Measurements from ENCODE around the gene MTERF2. TPM values are rescaled to one million over a fixed set of nuclear protein-coding genes. Genes with fewer than 3 reads are reported as not detected.
A peak's percentile ranks its signal among the peaks of the same experiment; 100 is the strongest.

The MTERF2 gene
- polyA plus RNA-seq, 4 donors: 4.9 to 20.8 (median 13.5) TPM

- Histone ChIP-seq H3K36me3 (ENCODE audit: control insufficient read depth in 3 of 3, insufficient read depth in 2 of 3, low read depth in 1 of 3, low read length in 3 of 3) (peaks cover 0 to 11% (median 0%) of the 10 kb centered on the region in 3 donors), H3K4me1 (ENCODE audit: control insufficient read depth in 3 of 3, insufficient read depth in 2 of 3, low read depth in 1 of 3, low read length in 2 of 3) (peaks cover 6 to 9% (median 8%) of the 10 kb centered on the region in 3 donors), H3K27me3 (ENCODE audit: control insufficient read depth in 3 of 3, insufficient read depth in 3 of 3, low read length in 3 of 3) (no peaks in the 10 kb centered on the region), H3K4me3 (ENCODE audit: low read depth in 1 of 3, low read length in 3 of 3) (no peak overlapping the region), H3K9me3 (ENCODE audit: control insufficient read depth in 2 of 2, insufficient read depth in 1 of 2, low read depth in 1 of 2, low read length in 1 of 2) (no peaks in the 10 kb centered on the region), H3K27ac (ENCODE audit: low read depth in 1 of 3, low read length in 2 of 3) (no peak overlapping the region)
- WGBS, 3 donors: 85 to 90% (median 88%) methylated on average over 6 of the region's 6 CpGs
- FAIRE-seq: no peak
- no peak for DNase-seq
Measured at GRCh38 chr12:106984588-106985137, 2.3 kb downstream of the MTERF2 start.

GRCh38 chr12:106982229-106982628 is 4.7 kb downstream of the MTERF2 start:
- H3K4me3 ChIP-seq (ENCODE audit: low read depth in 1 of 3, low read length in 3 of 3): no peak overlapping the region
- DNase-seq (no peak), FAIRE-seq (no peak)
- H3K27me3 ChIP-seq (ENCODE audit: control insufficient read depth in 3 of 3, insufficient read depth in 3 of 3, low read length in 3 of 3): no peaks in the 10 kb centered on the region
- no peak overlapping the region for H3K27ac ChIP-seq (ENCODE audit: low read depth in 1 of 3, low read length in 2 of 3)
- H3K36me3 ChIP-seq (ENCODE audit: control insufficient read depth in 3 of 3, insufficient read depth in 2 of 3, low read depth in 1 of 3, low read length in 3 of 3): peaks cover 0 to 11% (median 0%) of the 10 kb centered on the region in 3 donors
- WGBS, 3 donors: 85 to 90% (median 86%) methylated on average over 1 of the region's 1 CpG
- H3K4me1 ChIP-seq (ENCODE audit: control insufficient read depth in 3 of 3, insufficient read depth in 2 of 3, low read depth in 1 of 3, low read length in 2 of 3): peaks cover 0 to 9% (median 8%) of the 10 kb centered on the region in 3 donors
- H3K9me3 ChIP-seq (ENCODE audit: control insufficient read depth in 2 of 2, insufficient read depth in 1 of 2, low read depth in 1 of 2, low read length in 1 of 2): no peaks in the 10 kb centered on the region

- no peaks in the 10 kb centered on the region for H3K9me3 ChIP-seq (ENCODE audit: control insufficient read depth in 2 of 2, insufficient read depth in 1 of 2, low read depth in 1 of 2, low read length in 1 of 2)
- peaks cover 0 to 11% (median 0%) of the 10 kb centered on the region in 3 donors for H3K36me3 ChIP-seq (ENCODE audit: control insufficient read depth in 3 of 3, insufficient read depth in 2 of 3, low read depth in 1 of 3, low read length in 3 of 3)
- WGBS, 3 donors: 81 to 94% (median 94%) methylated on average over 3 of the region's 3 CpGs
- H3K27me3 ChIP-seq (ENCODE audit: control insufficient read depth in 3 of 3, insufficient read depth in 3 of 3, low read length in 3 of 3): no peaks in the 10 kb centered on the region
- H3K4me1 ChIP-seq (ENCODE audit: control insufficient read depth in 3 of 3, insufficient read depth in 2 of 3, low read depth in 1 of 3, low read length in 2 of 3): peaks cover 0 to 10% (median 8%) of the 10 kb centered on the region in 3 donors
- FAIRE-seq: no peak
- DNase-seq: no peak
- H3K27ac ChIP-seq (ENCODE audit: low read depth in 1 of 3, low read length in 2 of 3): no peak overlapping the region
- no peak overlapping the region for H3K4me3 ChIP-seq (ENCODE audit: low read depth in 1 of 3, low read length in 3 of 3)
Measured at GRCh38 chr12:106981788-106982187, 5.2 kb downstream of the MTERF2 start.

DNA sequence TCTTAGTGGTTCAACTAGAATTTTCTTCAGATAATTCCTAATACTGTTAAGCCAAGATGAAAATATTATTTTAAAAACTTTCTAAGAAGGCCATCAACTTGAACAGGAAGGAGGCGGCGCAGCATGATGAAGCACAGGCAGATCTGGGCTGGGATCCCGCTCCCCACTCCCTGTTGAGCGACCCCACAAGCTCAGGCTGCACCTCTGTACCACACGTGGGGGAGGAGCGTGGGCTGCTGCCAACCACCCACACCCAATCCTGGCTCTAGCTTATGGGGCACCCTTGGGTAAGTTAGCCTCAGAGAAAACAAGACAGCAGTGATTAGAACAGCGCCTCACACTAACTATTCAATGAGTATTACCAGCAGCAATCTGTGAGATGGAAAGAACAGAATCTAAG is 6.0 kb downstream of the MTERF2 start:
- FAIRE-seq: no peak
- Histone ChIP-seq H3K4me1 (ENCODE audit: control insufficient read depth in 3 of 3, insufficient read depth in 2 of 3, low read depth in 1 of 3, low read length in 2 of 3) (peaks cover under 1 to 12% (median 7%) of the 10 kb centered on the region in 3 donors), H3K9me3 (ENCODE audit: control insufficient read depth in 2 of 2, insufficient read depth in 1 of 2, low read depth in 1 of 2, low read length in 1 of 2) (no peaks in the 10 kb centered on the region), H3K27me3 (ENCODE audit: control insufficient read depth in 3 of 3, insufficient read depth in 3 of 3, low read length in 3 of 3) (no peaks in the 10 kb centered on the region), H3K27ac (ENCODE audit: low read depth in 1 of 3, low read length in 2 of 3) (no peak overlapping the region), H3K36me3 (ENCODE audit: control insufficient read depth in 3 of 3, insufficient read depth in 2 of 3, low read depth in 1 of 3, low read length in 3 of 3) (peaks cover 0 to 11% (median 0%) of the 10 kb centered on the region in 3 donors), H3K4me3 (ENCODE audit: low read depth in 1 of 3, low read length in 3 of 3) (no peak overlapping the region)
- 68 to 76% (median 72%) methylated on average over 7 of the region's 7 CpGs for WGBS, 3 donors
- no peak for DNase-seq

- H3K36me3 ChIP-seq (ENCODE audit: control insufficient read depth in 3 of 3, insufficient read depth in 2 of 3, low read depth in 1 of 3, low read length in 3 of 3): peaks cover 0 to 2% (median 0%) of the 10 kb centered on the region in 3 donors
- DNase-seq: peak in 1 of 2 donors; percentile 78
- no peaks in the 10 kb centered on the region for H3K9me3 ChIP-seq (ENCODE audit: control insufficient read depth in 2 of 2, insufficient read depth in 1 of 2, low read depth in 1 of 2, low read length in 1 of 2)
- WGBS, 3 donors: 18 to 41% (median 41%) methylated on average over 9 of the region's 9 CpGs
- no peak for FAIRE-seq
- H3K27ac ChIP-seq (ENCODE audit: low read depth in 1 of 3, low read length in 2 of 3): peak overlapping the region in 1 of 3 donors; percentile 11
- no peaks in the 10 kb centered on the region for H3K27me3 ChIP-seq (ENCODE audit: control insufficient read depth in 3 of 3, insufficient read depth in 3 of 3, low read length in 3 of 3)
- H3K4me3 ChIP-seq (ENCODE audit: low read depth in 1 of 3, low read length in 3 of 3): no peak overlapping the region
- peaks cover 4 to 26% (median 14%) of the 10 kb centered on the region in 3 donors for H3K4me1 ChIP-seq (ENCODE audit: control insufficient read depth in 3 of 3, insufficient read depth in 2 of 3, low read depth in 1 of 3, low read length in 2 of 3)
Measured at GRCh38 chr12:106978035-106978800, 8.7 kb downstream of the MTERF2 start.

DNA sequence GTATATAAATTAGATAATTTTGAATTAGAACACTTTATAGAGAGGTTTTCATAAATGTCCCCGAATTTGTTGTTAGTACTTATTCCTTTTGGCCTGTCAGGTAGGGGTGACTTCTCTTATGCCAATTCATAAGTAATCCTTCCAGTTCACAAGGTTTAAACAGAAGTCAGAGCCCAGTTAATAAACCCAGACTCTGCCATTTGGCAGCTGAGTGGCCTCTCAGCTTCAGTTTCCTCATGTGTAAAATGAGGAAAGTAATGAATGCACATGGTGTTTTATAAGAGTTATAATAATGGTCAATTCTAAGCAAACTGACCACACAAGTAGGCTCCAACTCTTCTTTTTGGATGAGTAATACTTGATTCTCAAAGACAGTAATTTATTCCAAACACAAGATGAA is 10.3 kb downstream of the MTERF2 start:
- no peaks in the 10 kb centered on the region for H3K36me3 ChIP-seq (ENCODE audit: control insufficient read depth in 3 of 3, insufficient read depth in 2 of 3, low read depth in 1 of 3, low read length in 3 of 3)
- 17 to 63% (median 35%) methylated on average over 1 of the region's 1 CpG for WGBS, 3 donors
- peak overlapping the region in 2 of 3 donors; percentile 8 to 64 for H3K27ac ChIP-seq (ENCODE audit: low read depth in 1 of 3, low read length in 2 of 3)
- H3K9me3 ChIP-seq (ENCODE audit: control insufficient read depth in 2 of 2, insufficient read depth in 1 of 2, low read depth in 1 of 2, low read length in 1 of 2): no peaks in the 10 kb centered on the region
- FAIRE-seq (no peak), DNase-seq (no peak)
- H3K4me3 ChIP-seq (ENCODE audit: low read depth in 1 of 3, low read length in 3 of 3): no peak overlapping the region
- H3K27me3 ChIP-seq (ENCODE audit: control insufficient read depth in 3 of 3, insufficient read depth in 3 of 3, low read length in 3 of 3): no peaks in the 10 kb centered on the region
- H3K4me1 ChIP-seq (ENCODE audit: control insufficient read depth in 3 of 3, insufficient read depth in 2 of 3, low read depth in 1 of 3, low read length in 2 of 3): peaks cover 4 to 26% (median 14%) of the 10 kb centered on the region in 3 donors

DNA sequence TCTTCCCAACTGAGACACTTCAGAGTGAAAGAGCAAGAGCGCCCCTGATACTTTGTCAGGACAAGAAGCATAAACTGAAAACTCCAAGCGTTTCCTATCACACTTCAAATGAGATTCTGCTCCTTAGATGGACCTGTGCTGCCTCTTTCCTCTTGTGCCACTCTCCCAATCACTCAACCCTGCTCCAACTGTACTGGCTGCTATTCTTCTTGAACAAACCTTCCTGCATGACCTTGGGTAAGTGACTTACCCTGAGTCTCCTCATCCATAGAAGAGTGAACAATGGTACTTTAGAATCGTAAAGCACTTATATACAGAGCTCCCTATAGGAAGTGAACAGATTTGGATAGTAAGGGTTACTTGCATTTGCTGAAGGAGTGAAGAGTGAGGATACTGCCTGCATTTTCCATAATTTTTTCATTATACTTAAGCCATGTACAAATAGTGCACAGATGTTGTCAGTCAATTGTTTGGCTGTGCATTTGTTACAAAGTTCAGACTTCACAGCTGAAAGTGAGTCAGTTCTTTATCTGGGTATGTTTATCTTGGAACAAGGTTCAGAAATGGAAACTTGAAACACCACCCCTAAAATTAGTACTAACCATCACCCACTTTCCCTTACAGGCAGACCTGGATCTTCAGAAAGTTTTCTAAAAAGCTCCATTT is 10.8 kb downstream of the MTERF2 start:
- Histone ChIP-seq H3K27me3 (ENCODE audit: control insufficient read depth in 3 of 3, insufficient read depth in 3 of 3, low read length in 3 of 3) (no peaks in the 10 kb centered on the region), H3K9me3 (ENCODE audit: control insufficient read depth in 2 of 2, insufficient read depth in 1 of 2, low read depth in 1 of 2, low read length in 1 of 2) (no peaks in the 10 kb centered on the region), H3K27ac (ENCODE audit: low read depth in 1 of 3, low read length in 2 of 3) (peak overlapping the region; percentile 30 to 74 (median 52)), H3K4me1 (ENCODE audit: control insufficient read depth in 3 of 3, insufficient read depth in 2 of 3, low read depth in 1 of 3, low read length in 2 of 3) (peaks cover 4 to 26% (median 14%) of the 10 kb centered on the region in 3 donors), H3K36me3 (ENCODE audit: control insufficient read depth in 3 of 3, insufficient read depth in 2 of 3, low read depth in 1 of 3, low read length in 3 of 3) (peaks cover 0 to 2% (median 1%) of the 10 kb centered on the region in 3 donors), H3K4me3 (ENCODE audit: low read depth in 1 of 3, low read length in 3 of 3) (no peak overlapping the region)
- no peak for FAIRE-seq
- peak; percentile 67 to 92 for DNase-seq
- WGBS, 3 donors: 41 to 75% (median 55%) methylated on average over 3 of the region's 3 CpGs

DNA sequence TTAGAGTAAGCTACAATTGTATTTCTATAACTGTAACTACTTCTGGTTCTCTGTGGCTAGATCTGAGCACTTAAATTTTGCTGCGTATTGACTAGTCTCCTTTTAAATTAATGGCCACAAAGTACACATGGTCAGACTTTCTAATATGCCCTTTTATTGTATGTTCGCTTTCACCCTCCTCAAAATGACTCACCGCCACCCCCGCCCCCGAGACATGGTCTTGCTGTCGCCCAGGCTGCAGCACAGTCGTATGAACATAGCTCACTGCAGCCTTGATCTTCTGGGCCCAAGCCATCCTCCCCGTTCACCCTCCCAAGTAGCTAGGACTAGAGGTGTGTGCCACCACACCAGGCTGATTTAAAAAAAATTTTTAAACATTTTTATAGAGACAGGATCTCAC is 11.8 kb downstream of the MTERF2 start:
- Histone ChIP-seq H3K9me3 (ENCODE audit: control insufficient read depth in 2 of 2, insufficient read depth in 1 of 2, low read depth in 1 of 2, low read length in 1 of 2) (no peaks in the 10 kb centered on the region), H3K36me3 (ENCODE audit: control insufficient read depth in 3 of 3, insufficient read depth in 2 of 3, low read depth in 1 of 3, low read length in 3 of 3) (peaks cover 0 to 5% (median 4%) of the 10 kb centered on the region in 3 donors), H3K27ac (ENCODE audit: low read depth in 1 of 3, low read length in 2 of 3) (peak overlapping the region in 2 of 3 donors; percentile 4 to 51), H3K4me1 (ENCODE audit: control insufficient read depth in 3 of 3, insufficient read depth in 2 of 3, low read depth in 1 of 3, low read length in 2 of 3) (peaks cover 4 to 26% (median 14%) of the 10 kb centered on the region in 3 donors), H3K4me3 (ENCODE audit: low read depth in 1 of 3, low read length in 3 of 3) (no peak overlapping the region), H3K27me3 (ENCODE audit: control insufficient read depth in 3 of 3, insufficient read depth in 3 of 3, low read length in 3 of 3) (no peaks in the 10 kb centered on the region)
- 80 to 87% (median 83%) methylated on average over 8 of the region's 8 CpGs for WGBS, 3 donors
- DNase-seq (no peak), FAIRE-seq (no peak)
